GM18499 (cell line): ENCODE measurements around the gene PRDM5.

Experiments used
- ATAC-seq: cut with Tn5 transposase; IDR thresholded peaks from one replicate; pipeline ENCODE4 v1.9.1; 2021; ENCODE audit warnings: moderate number of reproducible peaks; ENCODE audit not compliant: insufficient read depth, unreplicated experiment

The PRDM5 gene

GRCh38 chr4:120922381-120923206 is at the start of gene PRDM5:
Gene PRDM5 (minus strand): TSS chr4:120922726. CDS start chr4:120922608, 118 bp downstream.
- ATAC-seq = no peak

- ATAC-seq = no peak
Observed at GRCh38 chr4:120971884-120972283, 49.4 kb upstream of the PRDM5 start.

GRCh38 chr4:120965938-120966337 is 43.4 kb upstream of the PRDM5 start:
- no peak for ATAC-seq

- no peak for ATAC-seq
Observed at GRCh38 chr4:120964596-120964995, 42.1 kb upstream of the PRDM5 start.

- no peak for ATAC-seq
Observed at GRCh38 chr4:120963449-120963848, 40.9 kb upstream of the PRDM5 start.

GRCh38 chr4:120960656-120961267 is 38.2 kb upstream of the PRDM5 start:
- ATAC-seq = no peak

GRCh38 chr4:120948382-120948781 is 25.9 kb upstream of the PRDM5 start:
- no peak for ATAC-seq

- no peak for ATAC-seq
Observed at GRCh38 chr4:120942776-120943175, 20.2 kb upstream of the PRDM5 start.

- no peak for ATAC-seq
Observed at GRCh38 chr4:120940547-120940946, 18.0 kb upstream of the PRDM5 start.

GRCh38 chr4:120939693-120940092 is 17.2 kb upstream of the PRDM5 start:
- no peak for ATAC-seq

- ATAC-seq = no peak
Observed at GRCh38 chr4:120929847-120930246, 7.3 kb upstream of the PRDM5 start.

- no peak for ATAC-seq
Observed at GRCh38 chr4:120927801-120928409, 5.4 kb upstream of the PRDM5 start.

GRCh38 chr4:120926358-120927025 is 4.0 kb upstream of the PRDM5 start:
- no peak for ATAC-seq

GRCh38 chr4:120924931-120925330 is 2.4 kb upstream of the PRDM5 start:
- ATAC-seq = no peak

- no peak for ATAC-seq
Observed at GRCh38 chr4:120923207-120923522, 639 bp upstream of the PRDM5 start.

- no peak for ATAC-seq
Observed at GRCh38 chr4:120921456-120922380, 808 bp downstream of the PRDM5 start.

GRCh38 chr4:120920666-120921065 is 1.9 kb downstream of the PRDM5 start:
- ATAC-seq = no peak

GRCh38 chr4:120919358-120919757 is 3.2 kb downstream of the PRDM5 start:
- no peak for ATAC-seq

GRCh38 chr4:120918788-120919187 is 3.7 kb downstream of the PRDM5 start:
- no peak for ATAC-seq

- no peak for ATAC-seq
Observed at GRCh38 chr4:120918092-120918491, 4.4 kb downstream of the PRDM5 start.
